ENCODE data around the gene TPH2.

The TPH2 gene

DNA sequence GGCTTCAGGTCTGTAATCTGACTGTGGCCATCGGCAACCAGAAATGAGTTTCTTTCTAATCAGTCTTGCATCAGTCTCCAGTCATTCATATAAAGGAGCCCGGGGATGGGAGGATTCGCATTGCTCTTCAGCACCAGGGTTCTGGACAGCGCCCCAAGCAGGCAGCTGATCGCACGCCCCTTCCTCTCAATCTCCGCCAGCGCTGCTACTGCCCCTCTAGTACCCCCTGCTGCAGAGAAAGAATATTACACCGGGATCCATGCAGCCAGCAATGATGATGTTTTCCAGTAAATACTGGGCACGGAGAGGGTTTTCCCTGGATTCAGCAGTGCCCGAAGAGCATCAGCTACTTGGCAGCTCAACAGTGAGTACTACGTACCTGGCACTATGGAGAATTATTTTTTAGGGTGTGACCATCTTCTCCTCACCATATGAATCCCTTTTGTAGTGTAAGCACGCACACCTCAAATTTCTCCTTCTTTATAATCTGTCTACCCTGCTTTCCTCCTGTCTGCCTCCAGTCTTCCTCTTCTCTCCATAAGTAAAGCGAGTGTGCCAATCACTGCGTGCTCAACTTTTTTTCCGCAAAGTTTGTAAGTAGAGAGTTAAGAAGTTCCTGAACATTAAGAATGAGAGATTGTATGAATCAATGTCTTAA lies at the start of gene TPH2:
Gene TPH2 (plus strand): TSS at position 118 of the 658 bp plus-strand sequence. CDS start 142 bp downstream, at position 260.
- peak; percentile 9 to 32 for DNase-seq

- no peak for DNase-seq
These were observed 48.2 kb upstream of the TPH2 start for GRCh38 chr12:71890475-71890874.

DNA sequence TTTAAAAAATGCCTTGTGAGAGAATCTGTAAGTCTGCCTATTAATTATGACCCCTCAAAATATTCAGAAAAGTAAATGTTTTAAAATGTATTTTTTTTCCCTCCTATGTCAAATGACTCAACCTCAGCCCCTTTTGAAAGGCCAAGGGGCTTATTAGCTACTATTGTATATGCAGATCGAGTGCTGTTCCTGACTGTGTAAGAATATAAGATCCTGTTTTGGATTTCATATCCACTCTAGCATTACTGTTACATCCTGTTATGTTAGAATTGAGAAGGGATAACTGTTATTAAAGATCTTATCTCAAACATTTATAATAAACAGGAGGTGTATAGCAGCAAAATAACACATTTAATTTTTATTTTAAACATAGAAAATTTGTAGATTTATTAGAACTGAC lies 46.6 kb upstream of the TPH2 start:
- DNase-seq: no peak

DNA sequence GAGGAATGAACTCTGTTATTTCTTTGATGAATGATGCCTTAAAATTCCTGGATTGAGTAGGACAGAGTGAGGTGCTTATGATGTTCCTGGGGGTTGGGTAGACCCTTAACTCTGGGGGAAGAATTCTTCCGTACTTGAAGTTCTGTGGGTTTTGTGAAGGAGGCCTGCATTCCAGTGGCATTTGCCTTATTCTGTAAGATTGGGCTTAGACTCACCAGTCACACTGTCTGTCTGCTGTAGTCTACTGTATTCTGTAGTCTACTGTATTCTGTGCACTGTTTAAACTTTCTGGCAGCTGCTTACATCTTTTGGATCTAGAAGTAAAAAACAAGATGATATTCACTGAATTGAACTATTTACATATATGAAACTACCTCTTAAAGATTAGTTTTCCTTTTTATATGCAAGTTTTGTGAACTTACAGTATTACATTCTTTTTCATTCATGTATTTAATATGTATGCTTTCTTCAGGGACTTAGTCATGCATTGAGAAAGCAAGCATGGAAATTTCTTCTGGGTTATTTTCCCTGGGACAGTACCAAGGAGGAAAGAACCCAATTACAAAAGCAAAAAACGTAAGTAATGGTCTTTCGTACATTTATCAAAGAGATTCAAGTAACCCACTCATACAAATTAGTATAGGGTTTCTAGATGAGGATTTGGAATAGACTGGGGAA lies 42.3 kb upstream of the TPH2 start:
- no peak for DNase-seq

- DNase-seq: no peak
These were observed 38.6 kb upstream of the TPH2 start for GRCh38 chr12:71900091-71900490.

GRCh38 chr12:71904629-71905028 lies 34.0 kb upstream of the TPH2 start:
- DNase-seq: no peak

- DNase-seq: no peak
These were observed 3.1 kb upstream of the TPH2 start for GRCh38 chr12:71935594-71935993.

DNA sequence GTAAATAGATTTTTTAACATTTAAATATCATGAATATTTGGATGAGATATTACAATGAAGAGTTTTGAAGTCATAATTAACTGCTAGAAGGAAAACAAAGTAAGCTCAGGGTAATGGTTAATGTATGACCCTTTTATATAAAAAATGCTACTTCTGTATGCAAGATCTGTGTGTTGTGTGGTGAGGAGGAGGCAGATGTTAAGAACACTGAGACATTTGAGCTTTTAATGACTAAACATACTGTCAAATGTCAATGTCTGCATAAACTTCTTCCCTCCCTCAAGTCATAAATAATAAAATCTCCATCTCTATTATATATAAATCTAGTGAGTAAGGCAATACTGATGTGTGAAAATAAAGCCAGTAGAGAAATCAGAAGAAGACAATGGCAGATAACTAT lies 1.4 kb downstream of the TPH2 start:
- DNase-seq: no peak

DNA sequence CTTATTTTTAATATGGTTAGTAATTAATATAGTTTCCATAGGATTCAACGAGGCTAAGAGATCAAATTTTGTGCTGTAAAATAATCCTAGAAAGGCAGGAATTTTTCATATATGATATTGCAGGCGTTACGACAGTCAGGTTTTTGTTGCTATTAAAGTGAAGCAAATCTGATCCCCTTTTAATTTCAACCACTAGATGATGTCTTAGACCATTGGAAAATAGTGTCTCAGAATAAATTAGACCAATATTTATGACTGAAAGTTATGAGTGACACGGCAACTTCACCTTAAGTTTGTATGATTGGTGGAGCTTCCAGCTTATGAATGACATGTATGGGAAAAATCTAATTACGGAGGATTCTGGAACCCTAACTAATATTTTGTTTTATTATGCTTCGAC lies 2.5 kb downstream of the TPH2 start:
- no peak for DNase-seq

GRCh38 chr12:71942259-71942658 lies 3.6 kb downstream of the TPH2 start:
- DNase-seq: no peak

GRCh38 chr12:71942703-71943102 lies 4.1 kb downstream of the TPH2 start:
- DNase-seq: no peak

- no peak for DNase-seq
These were observed 6.5 kb downstream of the TPH2 start for GRCh38 chr12:71945121-71945520.

DNA sequence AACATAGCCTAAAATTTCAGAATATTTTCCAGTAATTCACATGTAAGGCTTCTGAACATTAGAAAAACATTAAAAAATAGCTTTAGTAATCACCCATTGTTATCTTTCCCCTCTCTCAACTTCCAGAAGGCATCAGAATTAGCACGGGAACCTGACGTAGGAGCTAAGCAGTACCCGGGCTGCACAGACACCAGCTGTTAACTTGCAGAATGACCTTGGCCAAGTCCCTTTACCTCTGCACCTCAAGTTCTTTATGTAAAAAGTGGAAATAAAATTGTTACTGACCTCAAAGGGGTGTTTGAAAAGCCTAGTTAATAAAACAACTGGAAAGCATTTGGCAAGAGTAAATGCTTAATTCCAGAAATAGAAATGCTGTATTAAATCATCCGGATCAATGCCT lies 7.2 kb downstream of the TPH2 start:
- DNase-seq: no peak

GRCh38 chr12:71947645-71948105 lies 9.0 kb downstream of the TPH2 start:
- DNase-seq: peak; percentile 29 to 43

DNA sequence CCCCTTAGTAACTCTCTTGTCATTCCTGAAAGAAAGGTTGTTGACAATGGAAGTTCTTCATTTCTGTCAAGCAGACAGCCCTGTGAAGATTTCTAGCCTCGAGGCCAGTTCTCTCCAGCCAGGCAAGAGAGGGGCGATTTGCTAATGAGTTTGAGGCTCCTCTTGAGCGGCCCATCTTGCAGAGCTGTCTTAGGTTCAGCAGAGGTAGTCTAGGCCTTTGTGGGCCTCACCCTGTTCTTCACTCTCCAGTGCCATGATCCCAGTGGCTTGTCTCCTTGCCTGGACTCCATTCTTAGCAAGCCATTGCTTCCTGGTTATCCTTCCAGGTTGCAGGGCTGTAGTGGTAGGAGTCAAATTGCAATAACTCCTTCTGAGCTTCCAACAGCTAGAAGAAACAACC lies 9.7 kb downstream of the TPH2 start:
- no peak for DNase-seq

GRCh38 chr12:71949646-71950045 lies 11.0 kb downstream of the TPH2 start:
- DNase-seq: no peak

DNA sequence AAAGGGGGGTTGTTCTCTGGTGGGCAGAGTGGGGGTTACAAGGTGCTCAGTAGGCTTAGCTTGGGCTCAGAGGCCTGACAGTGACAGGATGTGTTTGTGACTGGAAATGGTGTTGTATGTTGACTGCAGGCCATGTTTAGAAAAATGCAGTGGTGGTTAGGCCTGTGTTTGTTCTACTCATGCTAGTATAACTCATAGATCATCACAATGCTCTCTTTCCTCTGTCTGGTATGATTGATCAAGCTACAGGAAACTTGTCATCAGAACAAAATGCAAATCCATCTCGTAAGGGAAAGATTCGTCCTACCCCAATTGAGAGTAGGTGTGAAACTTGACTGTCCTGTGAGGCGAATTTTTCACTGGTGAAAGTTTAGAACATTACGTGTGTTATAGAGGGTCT lies 11.8 kb downstream of the TPH2 start:
- DNase-seq: no peak

GRCh38 chr12:71950819-71951218 lies 12.2 kb downstream of the TPH2 start:
- DNase-seq: no peak

DNA sequence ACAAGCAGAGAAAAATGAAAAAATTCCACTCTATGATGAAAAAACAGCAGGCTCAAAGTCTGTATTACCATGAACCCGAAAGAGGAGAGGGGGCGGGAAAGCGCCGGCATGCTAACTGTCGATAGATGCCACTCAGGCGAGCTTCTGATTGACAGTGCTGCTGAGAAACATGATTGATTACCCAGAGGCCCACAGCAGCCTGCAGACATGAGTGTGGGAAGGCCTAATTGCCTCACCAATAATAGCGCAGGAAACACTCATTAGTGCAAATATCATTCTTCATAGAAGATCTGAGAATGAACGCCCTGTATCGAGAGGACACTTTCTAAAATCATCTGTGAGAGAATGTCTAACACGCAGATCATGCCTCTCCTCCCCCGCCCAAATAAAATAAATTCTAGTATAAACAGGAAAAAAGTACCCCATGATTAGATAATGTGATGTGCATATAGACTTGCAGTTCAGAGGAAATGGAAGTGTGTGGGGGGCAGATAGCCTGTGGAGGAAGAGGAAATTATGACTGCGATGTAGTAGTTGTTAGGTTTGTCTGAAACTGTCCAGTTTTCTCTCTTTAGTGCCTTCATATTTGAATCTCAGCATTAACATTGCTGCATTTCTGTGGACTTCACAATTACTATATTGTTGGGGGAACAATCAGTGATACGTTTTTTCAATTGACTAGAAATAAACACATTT lies 15.6 kb downstream of the TPH2 start:
- DNase-seq: no peak

GRCh38 chr12:71954861-71955260 lies 16.2 kb downstream of the TPH2 start:
- DNase-seq: no peak

DNA sequence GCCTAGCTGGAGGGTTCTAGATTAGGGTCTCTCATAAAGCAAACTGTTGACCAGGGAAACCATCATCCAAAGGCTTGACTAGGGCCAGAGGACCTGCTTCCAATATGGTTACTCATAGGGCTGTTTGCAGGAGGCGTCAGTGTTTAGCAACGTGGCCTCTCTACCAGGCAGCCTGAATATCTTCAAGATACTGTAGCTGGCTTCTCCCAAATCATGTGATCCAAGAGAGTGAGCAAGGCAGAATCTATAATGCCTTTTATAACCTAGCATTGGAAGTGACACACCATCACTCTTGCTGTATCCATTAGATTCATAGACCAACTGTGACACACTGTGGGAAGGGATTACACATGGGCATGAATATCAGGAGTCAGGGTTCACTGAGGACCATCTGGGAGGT lies 17.3 kb downstream of the TPH2 start:
- no peak for DNase-seq

GRCh38 chr12:71958056-71958455 lies 19.4 kb downstream of the TPH2 start:
- no peak for DNase-seq

GRCh38 chr12:71958457-71958856 lies 19.8 kb downstream of the TPH2 start:
- DNase-seq: no peak

GRCh38 chr12:71958993-71959578 lies 20.4 kb downstream of the TPH2 start:
- no peak for DNase-seq
